GM12878 (cell line): ENCODE data around the gene MAGEE1. TPM values are rescaled to one million over a fixed set of nuclear protein-coding genes. Genes with fewer than 3 reads are reported as not detected.
A peak's percentile ranks its signal among the peaks of the same experiment; 100 is the strongest.

Source experiments
- ATAC-seq: fragments of 200-7000 bp; cut with Tn5 transposase; 3 replicates; pipeline ENCODE4 v1.9.1; 2020; ENCODE audit warnings: mild to moderate bottlenecking, moderate library complexity
- BruUV-seq: library from RNA; stranded (reverse); fragments of 400-500 nt; replicated peaks from 2 replicates; lab custom pipeline; 2021; lab: Mats Ljungman, UMichigan
- CTCF ChIA-PET: fragments of 300-600 bp; sonication (Branson Sonifier 250); formaldehyde crosslinking; extraction: SDS; loops from one replicate; lab custom pipeline; 2021; ENCODE audit warnings: inconsistent platforms; lab: Yijun Ruan, JAX
- POLR2A ChIA-PET: fragments of 350-600 bp; formaldehyde crosslinking; extraction: SDS; loops from one replicate; lab custom pipeline; 2021; ENCODE audit warnings: inconsistent platforms; lab: Charles Lee
- RAD21 ChIA-PET: fragments of 300-600 bp; sonication (Branson Sonifier 250); formaldehyde crosslinking; loops from one replicate; lab custom pipeline; 2023; ENCODE audit warnings: antibody characterized with exemption; ENCODE audit not compliant: unreplicated experiment; lab: Charles Lee
- SMC1A ChIA-PET: fragments of 300-600 bp; sonication (Branson Sonifier 250); formaldehyde crosslinking; loops from one replicate; lab custom pipeline; 2023; ENCODE audit not compliant: unreplicated experiment, uncharacterized antibody; lab: Charles Lee
- DNase-seq: peaks from one replicate; pipeline ENCODE4 v3.0.0-alpha.2; 2011; ENCODE audit warnings: low read depth, low spot score
- FAIRE-seq: peaks from 3 replicates; lab custom pipeline; 2011; peaks lifted over from hg19 to GRCh38; lab: Jason Lieb, UNC
- H2AFZ ChIP-seq: 2 replicates; pipeline ENCODE4 v1.6.0; 2011; ENCODE audit warnings: low read depth, low read length, control low read depth; ENCODE audit not compliant: control insufficient read depth
- H3K27ac ChIP-seq: 2 replicates; pipeline ENCODE4 v1.5.1; 2011; ENCODE audit warnings: control low read depth; ENCODE audit not compliant: control insufficient read depth, insufficient read depth
- H3K27me3 ChIP-seq, 2 experiments: replicated peaks in 1 of 2; 2 replicates each; pipeline versions ENCODE4 v1.6.0 to v1.6.1; 2011; ENCODE audit warnings: low read length in 1 of 2; ENCODE audit not compliant: control insufficient read depth in 2 of 2, insufficient read depth in 2 of 2
- H3K36me3 ChIP-seq, 2 experiments: 2 replicates each; pipeline ENCODE4 v1.5.1; 2011; ENCODE audit warnings: low read length in 1 of 2; ENCODE audit not compliant: control insufficient read depth in 2 of 2, insufficient read depth in 2 of 2
- H3K4me1 ChIP-seq: 2 replicates; pipeline ENCODE4 v1.6.1; 2011; ENCODE audit warnings: mild to moderate bottlenecking, low read length, moderate library complexity, mixed read lengths; ENCODE audit not compliant: control insufficient read depth, insufficient read depth
- H3K4me2 ChIP-seq: 2 replicates; pipeline ENCODE4 v1.6.0; 2011; ENCODE audit warnings: control low read depth; ENCODE audit not compliant: control insufficient read depth, insufficient read depth
- H3K4me3 ChIP-seq: fragments of 200-600 bp; sonication (generic); 2 replicates; pipeline ENCODE4 v1.5.1; 2016
- H3K79me2 ChIP-seq: 2 replicates; pipeline ENCODE4 v1.6.0; 2011; ENCODE audit warnings: low read length; ENCODE audit not compliant: control insufficient read depth, insufficient read depth
- H3K9ac ChIP-seq: 2 replicates; pipeline ENCODE4 v1.8.0; 2011; ENCODE audit warnings: low read length, control low read depth, mixed read lengths; ENCODE audit not compliant: control insufficient read depth, insufficient read depth
- H3K9me3 ChIP-seq: replicated peaks from 3 replicates; pipeline ENCODE4 v1.5.1; 2011; ENCODE audit warnings: mild to moderate bottlenecking, low read length; ENCODE audit not compliant: control insufficient read depth, insufficient read depth
- H4K20me1 ChIP-seq: 2 replicates; pipeline ENCODE4 v1.6.0; 2011; ENCODE audit not compliant: control insufficient read depth, insufficient read depth
- FOXK2 ChIP-seq: fragments of 450-650 bp; IDR thresholded peaks from 2 replicates; pipeline ENCODE4 v1.6.1; 2017; ENCODE audit warnings: mild to moderate bottlenecking, moderate library complexity
- IKZF2 ChIP-seq, 2 experiments: fragments of 450-650 bp; IDR thresholded peaks; 2 replicates each; pipeline ENCODE4 v1.6.1; 2017; ENCODE audit warnings: mild to moderate bottlenecking in 2 of 2, moderate library complexity in 2 of 2
- SUPT20H ChIP-seq: IDR thresholded peaks from 2 replicates; pipeline ENCODE4 v1.6.1; 2011; ENCODE audit warnings: low read depth, mild to moderate bottlenecking, low read length, moderate library complexity, borderline replicate concordance; ENCODE audit not compliant: control insufficient read depth
- SUZ12 ChIP-seq: fragments of 200-600 bp; sonication (generic); IDR thresholded peaks from one replicate; pipeline ENCODE4 v1.6.1; 2018; ENCODE audit warnings: antibody characterized with exemption, mild to moderate bottlenecking; ENCODE audit not compliant: unreplicated experiment
- TAF1 ChIP-seq: IDR thresholded peaks from 2 replicates; pipeline ENCODE4 v1.6.1; 2011; ENCODE audit warnings: mild to moderate bottlenecking, low read depth, low read length, borderline replicate concordance
- TARDBP ChIP-seq: IDR thresholded peaks from 2 replicates; pipeline ENCODE4 v1.6.1; 2016; ENCODE audit warnings: borderline replicate concordance
- ZSCAN29 ChIP-seq: fragments of 450-650 bp; IDR thresholded peaks from 2 replicates; pipeline ENCODE4 v1.6.1; 2017; ENCODE audit warnings: mild to moderate bottlenecking, moderate library complexity
- WGBS: methylation state at CpG from one replicate; pipeline ENCODE4 v1.1.6; 2016; ENCODE audit warnings: low lambda C conversion rate; ENCODE audit not compliant: insufficient replicate concordance, insufficient coverage; ENCODE audit errors: missing lambda C conversion rate; 5-methylcytosine and 5-hydroxymethylcytosine counted together
- in situ Hi-C: fragments of 300-500 bp; cut with MboI; formaldehyde crosslinking; loops from 9 replicates; pipeline ENCODE4 v1.14.3; 2018; ENCODE audit warnings: mixed read lengths
- intact Hi-C: fragments of 100-400 bp; cut with micrococcal nuclease; formaldehyde crosslinking; loops from one replicate; pipeline ENCODE4 v1.14.2; 2022; ENCODE audit not compliant: unreplicated experiment
- polyA plus RNA-seq, 11 experiments: library from polyadenylated mRNA; depleted of rRNA in 4 of 11; unstranded in 6 of 11; stranded (reverse) in 5 of 11; fragments of >200 nt; fragmentation: Nextera tagmentation in 4 of 11; fragmentation: Illumina TruSeq in 1 of 11; extraction: Ambion mirVana in 4 of 11; extraction: Trizol in 1 of 11; gene quantifications; 1 replicate in 1 of 11; 2 replicates in 10 of 11; pipeline versions ENCODE4 v1.2.1 to v1.2.3, GENCODE V29; 2011 to 2016; ENCODE audit warnings: inconsistent platforms in 2 of 11, missing spikeins in 2 of 11, low read depth in 1 of 11
- total RNA-seq, 4 experiments: library from RNA; depleted of rRNA in 3 of 4; stranded (reverse); fragments of >200 nt in 3 of 4; fragmentation: Illumina TruSeq in 1 of 4; extraction: Trizol in 1 of 4; gene quantifications; 2 replicates each; pipeline versions ENCODE4 v1.2.1 to v1.2.3, GENCODE V29; 2013 to 2021
- TF ChIP-seq, protein P1 (sequence below): fragments of 450-650 bp; IDR thresholded peaks from 2 replicates; pipeline ENCODE4 v1.6.1; 2017; ENCODE audit warnings: low read depth, mild to moderate bottlenecking, moderate library complexity

Gene MAGEE1
- total and polyA plus RNA-seq, 10 of the 15 experiments (the other 5 are each of a cell fraction or from before 2014, with no cell fraction given) = 0.07 to 4.8 (median 1.0) TPM

- ATAC-seq = peak; percentile 52
- Histone ChIP-seq H2AFZ (peak overlapping the region; percentile 79), H4K20me1 (no peaks in the 10 kb centered on the region), H3K36me3 (no peaks in the 10 kb centered on the region), H3K79me2 (no peaks in the 10 kb centered on the region), H3K9ac (no peak overlapping the region), H3K27ac (no peak overlapping the region), H3K4me3 (peak overlapping the region; percentile 63), H3K4me1 (no peaks in the 10 kb centered on the region), H3K27me3 (no peaks in the 10 kb centered on the region), H3K9me3 (no peaks in the 10 kb centered on the region; the same call in 2 of the 3 replicates), H3K4me2 (peak overlapping the region; percentile 71)
- 59% methylated on average over 55 of the region's 60 CpGs for WGBS
- TF ChIP-seq TAF1 (no peak), IKZF2 (IDR thresholded peaks at IDR 0.05) (no peak), ZSCAN29 (no peak), TARDBP (no peak), SUPT20H (no peak), SUZ12 (no peak), FOXK2 (no peak)
- TF ChIP-seq, protein P1, sequence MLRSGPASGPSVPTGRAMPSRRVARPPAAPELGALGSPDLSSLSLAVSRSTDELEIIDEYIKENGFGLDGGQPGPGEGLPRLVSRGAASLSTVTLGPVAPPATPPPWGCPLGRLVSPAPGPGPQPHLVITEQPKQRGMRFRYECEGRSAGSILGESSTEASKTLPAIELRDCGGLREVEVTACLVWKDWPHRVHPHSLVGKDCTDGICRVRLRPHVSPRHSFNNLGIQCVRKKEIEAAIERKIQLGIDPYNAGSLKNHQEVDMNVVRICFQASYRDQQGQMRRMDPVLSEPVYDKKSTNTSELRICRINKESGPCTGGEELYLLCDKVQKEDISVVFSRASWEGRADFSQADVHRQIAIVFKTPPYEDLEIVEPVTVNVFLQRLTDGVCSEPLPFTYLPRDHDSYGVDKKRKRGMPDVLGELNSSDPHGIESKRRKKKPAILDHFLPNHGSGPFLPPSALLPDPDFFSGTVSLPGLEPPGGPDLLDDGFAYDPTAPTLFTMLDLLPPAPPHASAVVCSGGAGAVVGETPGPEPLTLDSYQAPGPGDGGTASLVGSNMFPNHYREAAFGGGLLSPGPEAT = no peak
- in situ Hi-C loops = no loop called here
- POLR2A ChIA-PET = no interaction called here
- RAD21 ChIA-PET = interaction anchor here (1.2 kb wide), 1 partner anchor 150 kb away, joined by 5 read pairs; no protein-coding TSS in a partner anchor
- intact Hi-C loops = no loop called here
- BruUV-seq = no TSS peak
- CTCF ChIA-PET = no interaction called here
- SMC1A ChIA-PET = no interaction called here
- no peak for DNase-seq
- FAIRE-seq = no peak
Observed at GRCh38 chrX:76428243-76429130, 977 bp downstream of the MAGEE1 start.
